Gastrocnemius medialis (tissue), 4 donors: Measurements from ENCODE around the gene EXOC2.

ENCODE experiments used
- CTCF ChIP-seq, 5 experiments: fragments of 450-650 bp in 3 of 5; fragments of 200-600 bp in 2 of 5; sonication (generic) in 2 of 5; IDR thresholded peaks in 4 of 5; conservative IDR thresholded peaks in 1 of 5; 1 replicate in 4 of 5; 2 replicates in 1 of 5; pipeline ENCODE4 v1.5.1; 2016 to 2019; ENCODE audit warnings: antibody characterized with exemption in 5 of 5, mild to moderate bottlenecking in 3 of 5, moderate library complexity in 3 of 5
- POLR2A ChIP-seq, 2 donors: fragments of 450-650 bp; IDR thresholded peaks; one replicate each; pipeline ENCODE4 v1.6.1; 2017; ENCODE audit warnings: antibody characterized with exemption in 2 of 2, mild to moderate bottlenecking in 2 of 2, moderate library complexity in 2 of 2

DNA sequence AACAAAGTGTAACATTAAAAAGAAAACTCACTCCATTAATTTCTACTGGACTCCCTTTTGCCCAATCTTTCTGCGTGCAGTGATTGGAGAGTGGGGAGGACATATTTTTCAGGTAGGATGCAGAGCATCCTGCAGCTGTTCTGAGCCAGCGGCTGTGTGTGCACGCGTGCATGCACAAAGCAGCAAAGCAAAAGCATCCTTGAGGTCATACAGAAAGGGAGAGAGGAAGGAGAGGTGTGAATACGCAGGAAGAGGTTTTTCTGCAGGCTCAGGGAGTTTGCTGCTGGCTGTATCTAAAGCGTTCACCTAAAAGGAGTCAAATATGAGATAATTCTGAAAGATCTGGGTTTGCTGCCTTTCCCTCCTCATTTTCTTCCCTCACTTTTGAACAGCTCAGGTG is 144.4 kb downstream of the EXOC2 start:
- no peak for TF ChIP-seq CTCF (IDR thresholded peaks at IDR 0.05 in 4 of 5, conservative IDR thresholded peaks at IDR 0.05 in 1 of 5)
- no peak for TF ChIP-seq POLR2A (IDR thresholded peaks at IDR 0.05)
